Activated CD4-positive, alpha-beta T cell treated with anti-CD3 and anti-CD28 coated beads, Interleukin-2, amount 50 U/mL, for 48 hours (primary cell): ENCODE results near the gene NUDT3.

Experiments used
- DNase-seq, 2 experiments: peaks; one replicate each; pipeline ENCODE4 v3.0.0-alpha.2; 2020

NUDT3 gene

GRCh38 chr6:34237722-34238584, 154.5 kb downstream of the NUDT3 start:
- peak; percentile 72 to 79 for DNase-seq

GRCh38 chr6:34237316-34237721, 155.2 kb downstream of the NUDT3 start:
- no peak for DNase-seq

- DNase-seq: peak; percentile 90
Measured at GRCh38 chr6:34236443-34237315, 155.8 kb downstream of the NUDT3 start, which contains the start of gene HMGA1. Gene HMGA1 (plus strand): TSS chr6:34236873. CDS start chr6:34240781, 3,908 bp downstream.

- peak; percentile 42 to 56 for DNase-seq
Measured at GRCh38 chr6:34236131-34236442, 156.4 kb downstream of the NUDT3 start.

GRCh38 chr6:34235307-34236130, 156.9 kb downstream of the NUDT3 start:
- DNase-seq: peak; percentile 66 to 75

- DNase-seq: no peak
Measured at GRCh38 chr6:34234667-34235306, 157.7 kb downstream of the NUDT3 start.

GRCh38 chr6:34233867-34234266, 158.6 kb downstream of the NUDT3 start:
- no peak for DNase-seq

- DNase-seq: no peak
Measured at GRCh38 chr6:34232901-34233300, 159.6 kb downstream of the NUDT3 start.

GRCh38 chr6:34231566-34232336, 160.7 kb downstream of the NUDT3 start:
- no peak for DNase-seq

- no peak for DNase-seq
Measured at GRCh38 chr6:34230653-34231371, 161.7 kb downstream of the NUDT3 start.

GRCh38 chr6:34229877-34230276, 162.6 kb downstream of the NUDT3 start:
- DNase-seq: no peak
